Measurements from ENCODE around the gene RPL39.
A peak's percentile ranks its signal among the peaks of the same experiment; 100 is the strongest.
"Not testable (repeated sequence)": the region's sequence is repeated elsewhere in the genome, so short reads cannot be mapped to it uniquely, and the experiment has no call there.

RPL39 gene

DNA sequence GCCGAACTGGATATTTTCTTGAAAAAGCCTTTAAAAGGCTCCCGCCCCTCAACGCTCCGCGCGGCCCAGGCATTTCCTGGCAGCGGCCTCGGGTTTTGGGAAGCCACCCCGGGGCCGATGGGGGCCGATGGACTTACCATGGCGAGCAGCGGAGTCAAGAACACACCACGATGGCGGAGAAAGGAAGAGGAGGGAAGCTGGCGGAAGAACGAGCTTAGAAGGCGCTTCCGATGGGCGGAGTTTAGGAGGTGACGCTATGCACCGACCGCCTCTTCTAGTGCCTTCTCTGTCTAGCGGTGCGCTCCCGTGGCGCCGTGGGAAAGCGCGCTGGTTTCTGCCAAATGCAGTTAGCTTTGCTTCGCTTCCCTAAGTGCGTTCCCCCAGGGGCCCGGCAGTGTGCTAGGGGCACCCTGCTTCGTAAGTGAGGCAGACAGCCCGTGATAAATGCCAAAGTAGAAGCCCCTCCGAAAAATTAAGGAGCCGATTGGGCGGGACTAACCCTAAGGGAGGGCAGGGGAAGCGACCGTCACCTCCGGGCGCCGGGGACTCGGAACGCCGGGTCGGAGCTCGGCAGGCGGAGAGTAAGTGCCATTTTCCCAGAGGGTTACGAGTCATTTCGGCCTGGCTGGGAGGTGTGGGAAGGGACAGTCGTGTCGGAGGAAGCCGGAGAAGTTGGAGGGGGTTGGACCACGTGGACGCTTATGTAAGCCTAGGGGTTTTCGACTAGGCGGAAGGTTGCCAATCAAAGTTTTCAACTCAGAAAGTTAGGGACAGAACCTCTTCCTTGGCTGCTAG is at the start of gene RPL39:
Gene RPL39, minus strand, starts transcription at position 194 of the 795 bp plus-strand sequence. Its CDS starts 54 bp downstream, at position 140.
- peak; percentile 90 for DNase-seq (ENCODE audit: low spot score)

DNA sequence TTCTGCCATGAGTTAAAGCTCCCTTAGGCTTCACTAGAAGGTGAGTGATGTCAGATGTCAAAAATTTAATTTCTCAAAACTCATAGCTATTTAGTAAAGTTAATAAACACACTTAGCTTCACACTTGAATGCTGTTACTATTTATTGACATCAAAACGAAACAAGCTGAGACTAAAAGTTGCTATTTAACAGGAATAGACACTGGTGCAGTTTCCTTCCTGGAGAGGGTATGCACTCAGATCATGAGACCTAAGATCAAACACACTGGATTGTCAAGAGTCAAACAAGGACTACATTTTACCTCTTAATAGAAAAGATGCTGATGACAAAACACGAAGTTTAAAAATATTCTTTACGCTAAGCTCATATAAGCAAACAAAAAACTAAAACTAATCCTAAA is 42.5 kb upstream of the RPL39 start:
- no peak for DNase-seq (ENCODE audit: low spot score)

DNA sequence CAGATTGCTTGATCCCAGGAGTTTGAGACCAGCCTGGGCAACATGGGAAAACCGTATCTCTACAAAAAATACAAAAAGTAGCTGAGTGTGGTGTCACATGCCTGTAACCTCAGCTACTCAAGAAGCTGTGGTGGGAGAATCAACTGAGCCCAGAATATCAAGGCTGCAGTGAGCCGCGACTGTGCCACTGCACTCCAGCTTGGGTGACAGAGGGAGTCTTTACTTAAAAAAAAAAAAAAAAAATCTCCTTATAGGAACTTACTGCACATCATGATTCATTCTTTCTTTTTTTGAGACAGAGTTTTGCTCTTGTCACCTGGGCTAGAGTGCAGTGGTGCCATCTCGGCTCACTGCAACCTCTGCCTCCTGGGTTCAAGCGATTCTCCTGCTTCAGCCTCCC is 37.0 kb upstream of the RPL39 start:
- DNase-seq (ENCODE audit: low spot score), result no peak

DNA sequence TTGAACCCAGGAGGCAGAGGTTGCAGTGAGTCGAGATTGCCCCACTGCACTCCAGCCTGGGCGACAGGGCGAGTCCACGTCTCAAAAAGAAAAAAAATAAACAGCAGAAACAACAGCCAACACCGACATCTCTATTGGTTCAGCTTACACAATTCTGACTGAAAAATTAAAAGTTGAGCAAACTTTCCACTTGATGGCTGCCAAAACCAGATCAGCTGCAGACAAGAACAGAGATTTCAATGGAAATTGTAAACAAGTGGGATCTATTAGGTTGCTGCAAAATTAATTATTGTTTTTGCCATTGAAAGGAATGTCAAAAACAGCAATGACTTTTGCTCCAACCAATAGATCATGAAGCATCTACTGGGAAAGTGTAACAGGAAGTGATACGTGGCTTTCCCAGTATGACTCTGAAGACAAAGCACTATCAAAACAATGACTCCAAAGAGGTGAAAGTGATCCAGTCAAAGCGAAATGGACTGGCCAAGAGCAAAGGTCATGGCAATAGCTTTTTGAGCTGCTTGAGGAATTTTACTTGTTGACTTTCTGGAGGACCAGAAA is 35.0 kb upstream of the RPL39 start:
- peak; percentile 43 for DNase-seq (ENCODE audit: low spot score)

DNA sequence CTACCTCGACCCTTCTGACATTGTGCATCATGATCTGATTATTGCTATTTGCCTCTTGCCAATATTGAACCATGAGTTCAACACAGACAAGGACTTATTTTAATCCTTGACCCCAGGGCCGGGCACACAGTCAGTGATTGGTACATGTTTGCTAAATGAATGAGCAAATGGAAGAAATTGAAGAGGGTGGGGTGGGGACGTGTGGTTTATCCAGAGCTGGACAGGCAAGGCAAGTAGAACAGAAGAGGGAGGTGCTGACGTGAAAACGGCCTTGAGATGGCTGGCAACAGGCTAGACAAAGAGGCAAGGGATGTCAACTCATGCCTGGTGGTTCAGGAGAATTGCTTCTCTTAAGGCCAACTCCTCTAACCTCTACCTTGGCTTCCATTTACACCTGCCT is 32.8 kb upstream of the RPL39 start:
- DNase-seq (ENCODE audit: low spot score), result not testable (repeated sequence)

DNA sequence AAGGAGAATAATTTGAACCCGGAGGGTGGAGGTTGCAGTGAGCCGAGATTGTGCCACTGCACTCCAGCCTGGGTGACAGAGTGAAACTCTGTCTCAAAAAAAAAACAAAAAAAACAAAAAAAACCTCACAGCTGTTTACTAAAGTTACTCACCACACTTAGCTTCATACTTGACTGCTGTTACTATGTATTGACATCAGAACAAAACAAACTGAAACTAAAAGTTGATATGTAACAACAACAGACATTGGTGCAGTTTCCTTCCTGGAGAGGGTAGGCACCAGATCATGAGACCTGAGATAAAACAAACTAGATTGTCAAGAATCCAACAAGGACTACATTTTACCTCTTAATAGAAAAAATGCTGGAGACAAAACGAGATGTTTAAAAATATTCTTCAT is 30.3 kb upstream of the RPL39 start:
- DNase-seq (ENCODE audit: low spot score), result not testable (repeated sequence)

DNA sequence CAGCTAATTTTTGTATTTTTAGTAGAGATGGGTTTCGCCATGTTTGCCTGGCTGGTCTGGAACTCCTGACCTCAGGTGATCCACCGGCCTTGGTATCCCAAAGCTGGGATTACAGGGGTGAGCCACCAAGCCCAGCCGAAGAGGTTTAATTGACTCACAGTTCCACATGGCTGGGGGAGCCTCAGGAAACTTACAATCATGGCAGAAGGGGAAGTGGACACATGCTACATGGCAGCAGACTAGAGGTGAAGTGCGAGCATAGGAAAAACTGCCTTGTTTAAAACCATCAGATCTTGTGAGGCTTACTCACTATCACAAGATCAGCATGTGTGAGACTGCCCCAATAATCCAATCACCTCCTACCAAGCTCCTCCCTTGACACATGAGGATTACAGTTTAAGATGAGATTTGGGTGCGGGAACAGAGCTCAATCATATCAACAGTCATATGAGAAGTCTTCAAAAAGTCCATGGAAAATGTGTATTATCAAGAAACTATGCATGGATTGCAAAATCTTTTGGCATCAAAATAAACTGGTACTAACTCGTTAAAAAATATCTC is 25.8 kb upstream of the RPL39 start:
- no peak for DNase-seq (ENCODE audit: low spot score)

DNA sequence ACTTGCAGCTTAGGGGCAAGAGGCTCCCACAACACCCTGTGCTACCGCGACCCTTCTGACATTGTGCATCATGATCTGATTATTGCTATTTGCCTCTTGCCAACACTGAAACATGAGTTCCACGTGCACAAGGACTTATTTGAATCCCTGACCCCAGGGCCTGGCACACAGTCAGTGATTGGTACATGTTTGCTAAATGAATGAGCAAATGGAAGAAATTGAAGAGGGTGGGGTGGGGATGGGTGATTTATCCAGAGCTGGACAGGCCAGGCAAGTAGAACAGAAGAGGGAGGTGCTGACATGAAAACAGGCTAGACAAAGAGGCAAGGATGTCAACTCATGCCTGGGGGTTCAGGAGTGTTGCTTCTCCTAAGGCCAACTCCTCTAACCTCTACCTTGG is 24.9 kb upstream of the RPL39 start:
- DNase-seq (ENCODE audit: low spot score), result no peak

DNA sequence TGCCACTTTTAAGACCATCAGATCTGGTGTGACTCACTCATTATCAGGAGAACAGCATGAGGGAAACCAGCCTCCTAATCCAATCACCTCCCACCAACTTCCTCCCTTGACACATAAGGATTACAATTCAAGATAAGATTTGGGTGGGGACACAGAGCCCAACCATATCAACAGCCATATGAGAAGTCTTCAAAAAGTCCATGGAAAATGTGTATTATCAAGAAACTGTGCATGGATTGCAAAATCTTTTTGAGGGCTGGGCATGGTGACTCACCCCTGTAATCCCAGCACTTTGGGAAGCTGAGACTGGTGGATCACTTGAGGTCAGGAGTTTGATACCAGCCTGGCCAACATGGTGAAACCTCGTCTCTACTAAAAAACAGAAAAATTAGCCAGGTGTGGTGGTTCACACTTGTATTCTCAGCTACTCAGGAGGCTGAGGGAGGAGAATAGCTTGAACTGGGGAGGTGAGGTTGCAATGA is 17.8 kb upstream of the RPL39 start:
- no peak for DNase-seq (ENCODE audit: low spot score)

DNA sequence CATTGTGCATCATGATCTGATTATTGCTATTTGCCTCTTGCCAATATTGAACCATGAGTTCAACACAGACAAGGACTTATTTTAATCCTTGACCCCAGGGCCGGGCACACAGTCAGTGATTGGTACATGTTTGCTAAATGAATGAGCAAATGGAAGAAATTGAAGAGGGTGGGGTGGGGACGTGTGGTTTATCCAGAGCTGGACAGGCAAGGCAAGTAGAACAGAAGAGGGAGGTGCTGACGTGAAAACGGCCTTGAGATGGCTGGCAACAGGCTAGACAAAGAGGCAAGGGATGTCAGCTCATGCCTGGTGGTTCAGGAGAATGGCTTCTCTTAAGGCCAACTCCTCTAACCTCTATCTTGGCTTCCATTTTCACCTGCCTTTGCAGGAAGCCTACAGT is 17.0 kb upstream of the RPL39 start:
- not testable (repeated sequence) for DNase-seq (ENCODE audit: low spot score)

DNA sequence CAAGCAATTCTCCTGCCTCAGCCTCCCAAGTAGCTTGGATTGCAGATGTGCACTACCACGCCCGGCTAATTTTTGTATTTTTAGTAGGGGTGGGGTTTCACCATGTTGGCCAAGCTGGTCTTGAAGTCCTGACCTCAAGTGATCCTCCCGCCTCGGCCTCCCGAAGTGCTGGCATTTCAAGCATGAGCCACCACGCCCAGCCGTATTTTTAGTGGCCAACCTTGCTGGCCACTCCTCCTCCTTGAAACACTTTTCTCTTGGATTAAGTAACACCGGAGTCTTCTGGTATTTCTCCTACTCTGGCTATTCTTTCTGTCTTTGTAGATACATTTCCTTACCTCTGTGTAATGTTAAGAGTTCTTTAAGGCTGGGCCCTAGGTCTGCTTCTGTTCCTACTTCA is 11.1 kb upstream of the RPL39 start:
- no peak for DNase-seq (ENCODE audit: low spot score)

DNA sequence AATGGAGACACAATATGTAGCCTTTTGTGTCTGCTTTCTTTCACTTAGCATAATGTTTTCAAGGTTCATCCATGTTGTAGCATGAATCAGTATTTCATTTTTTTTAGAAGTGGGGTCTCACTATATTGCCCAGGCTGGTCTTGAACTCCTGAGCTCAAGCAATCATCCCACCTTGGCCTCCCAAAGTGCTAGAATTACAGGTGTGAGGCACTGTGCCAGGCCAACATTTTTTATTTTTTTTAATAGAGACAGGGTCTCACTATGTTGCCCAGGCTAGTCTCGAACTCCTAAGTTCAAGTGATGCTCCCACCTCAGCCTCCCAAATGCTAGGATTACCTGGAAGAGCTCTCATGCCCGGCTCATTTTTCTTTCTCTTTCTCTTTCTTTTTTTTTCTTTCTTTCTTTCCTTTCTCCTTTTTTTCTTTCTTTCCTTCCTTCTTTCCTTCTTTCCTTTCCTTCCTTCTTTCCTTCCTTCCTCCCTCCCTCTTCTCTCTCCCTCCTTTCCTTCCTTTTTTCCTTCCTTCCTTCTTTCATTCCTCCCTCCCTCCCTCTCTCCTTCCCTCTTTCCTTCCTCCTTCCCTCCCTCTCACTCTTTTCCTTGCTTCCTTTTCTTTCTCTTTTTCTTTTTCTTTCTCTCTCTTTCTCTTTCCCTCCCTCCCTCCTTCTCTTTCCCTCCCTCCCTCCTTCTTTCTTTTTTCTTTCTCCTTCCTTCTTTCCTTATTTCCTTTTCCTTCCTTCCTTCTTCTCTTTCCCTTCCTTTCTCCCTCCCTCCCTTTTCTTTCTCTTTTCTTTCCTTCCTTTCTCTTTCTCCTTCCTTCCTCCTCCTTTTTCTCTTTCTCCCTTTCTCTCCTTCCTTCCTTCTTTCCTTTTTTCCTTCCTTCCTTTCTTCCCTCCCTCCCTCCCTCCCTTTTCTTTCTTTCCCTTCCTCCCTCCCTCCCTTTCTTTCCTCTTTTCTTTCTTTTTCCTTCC is 10.1 kb upstream of the RPL39 start:
- DNase-seq (ENCODE audit: low spot score), result no peak

DNA sequence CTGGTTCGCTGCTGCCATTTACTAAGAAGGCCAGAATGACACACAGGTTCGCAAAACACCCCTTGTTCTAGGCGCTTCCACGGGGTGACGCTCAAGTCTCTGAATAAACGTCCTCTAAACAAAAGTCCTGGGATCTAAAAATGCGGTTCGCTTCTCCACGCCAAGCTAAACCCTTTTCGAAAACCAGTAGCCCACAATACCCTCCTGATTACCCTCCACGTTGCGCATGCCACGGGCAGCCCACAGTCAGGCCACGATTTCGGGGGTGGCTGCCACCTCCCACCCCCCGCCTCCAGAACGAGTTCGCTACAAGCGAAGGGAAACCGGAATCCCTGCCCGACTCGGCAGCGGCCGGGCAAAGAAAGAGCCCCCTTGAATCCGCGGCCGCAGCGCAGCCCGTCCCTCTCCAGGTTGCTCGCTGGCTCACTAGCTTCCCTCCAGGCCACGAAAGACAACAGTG is 423 bp downstream of the RPL39 start:
- DNase-seq (ENCODE audit: low spot score), result peak; percentile 68

DNA sequence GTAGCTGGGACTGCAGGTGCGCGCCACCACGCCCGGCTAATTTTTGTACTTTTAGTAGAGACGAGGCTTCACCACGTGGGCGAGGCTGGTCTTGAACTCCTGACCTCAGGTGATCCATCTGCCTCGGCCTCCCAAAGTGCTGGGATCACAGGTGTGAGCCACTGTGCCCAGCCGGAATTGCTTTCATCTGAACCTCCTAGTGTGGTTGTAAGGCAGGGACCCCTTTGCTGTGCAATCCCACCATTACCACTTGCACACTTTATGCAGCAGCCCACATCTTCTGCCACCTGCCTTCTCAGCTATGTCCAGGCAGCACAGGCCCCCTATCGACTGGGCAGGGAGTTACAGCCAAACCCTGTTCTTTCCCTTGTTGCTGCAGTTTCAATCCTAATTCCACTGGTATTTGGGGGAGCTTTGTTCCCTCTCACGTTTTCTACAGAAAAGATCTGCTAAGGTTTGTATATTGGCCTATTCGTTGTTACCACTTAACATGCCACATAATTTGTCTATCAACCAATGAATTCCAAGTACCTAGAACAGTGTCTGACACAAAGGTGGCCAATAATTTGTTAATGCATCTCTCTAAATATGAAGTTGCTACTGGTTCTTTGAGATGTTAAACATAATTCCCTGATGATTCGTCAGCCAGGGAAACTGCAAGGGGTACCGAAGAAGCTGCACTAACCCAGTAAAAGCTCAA is 6.5 kb downstream of the RPL39 start:
- peak; percentile 65 for DNase-seq (ENCODE audit: low spot score)

DNA sequence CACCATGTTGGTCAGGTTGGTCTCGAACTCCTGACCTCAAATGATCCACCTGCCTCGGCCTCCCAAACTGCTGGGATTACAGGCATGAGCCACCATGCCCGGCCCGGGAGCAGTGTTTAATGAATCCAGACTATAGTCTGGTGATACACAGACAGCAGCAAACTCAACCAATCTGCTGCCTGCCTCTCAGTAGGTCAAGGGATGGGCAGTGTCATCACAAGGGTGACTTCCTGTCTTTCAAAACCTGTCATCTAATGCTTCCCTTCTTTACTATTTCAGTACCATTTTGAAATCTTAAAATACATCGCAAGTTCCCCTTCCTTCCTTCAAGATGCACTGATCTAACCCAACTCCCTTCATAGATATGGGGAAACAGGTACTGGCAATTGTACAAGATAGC is 8.4 kb downstream of the RPL39 start:
- no peak for DNase-seq (ENCODE audit: low spot score)

DNA sequence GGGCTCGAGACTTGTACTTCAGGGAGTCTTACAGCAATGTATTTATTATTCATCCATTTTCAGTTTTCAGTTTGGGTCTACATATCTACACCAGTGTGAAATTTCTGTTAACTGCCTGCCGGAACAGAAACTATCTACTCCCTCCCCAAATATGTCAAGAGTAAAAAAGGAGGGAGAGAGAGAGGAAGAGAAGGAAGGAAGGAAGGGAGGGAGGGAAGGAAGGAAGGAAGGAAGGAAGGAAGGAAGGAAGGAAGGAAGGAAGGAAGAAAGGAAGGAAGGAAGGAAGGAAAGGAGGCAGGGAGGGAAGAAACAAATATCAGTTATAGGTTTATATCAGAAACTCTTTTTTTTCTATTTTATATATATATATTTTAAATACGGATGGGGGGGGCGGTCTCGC is 12.6 kb downstream of the RPL39 start:
- DNase-seq (ENCODE audit: low spot score), result no peak

DNA sequence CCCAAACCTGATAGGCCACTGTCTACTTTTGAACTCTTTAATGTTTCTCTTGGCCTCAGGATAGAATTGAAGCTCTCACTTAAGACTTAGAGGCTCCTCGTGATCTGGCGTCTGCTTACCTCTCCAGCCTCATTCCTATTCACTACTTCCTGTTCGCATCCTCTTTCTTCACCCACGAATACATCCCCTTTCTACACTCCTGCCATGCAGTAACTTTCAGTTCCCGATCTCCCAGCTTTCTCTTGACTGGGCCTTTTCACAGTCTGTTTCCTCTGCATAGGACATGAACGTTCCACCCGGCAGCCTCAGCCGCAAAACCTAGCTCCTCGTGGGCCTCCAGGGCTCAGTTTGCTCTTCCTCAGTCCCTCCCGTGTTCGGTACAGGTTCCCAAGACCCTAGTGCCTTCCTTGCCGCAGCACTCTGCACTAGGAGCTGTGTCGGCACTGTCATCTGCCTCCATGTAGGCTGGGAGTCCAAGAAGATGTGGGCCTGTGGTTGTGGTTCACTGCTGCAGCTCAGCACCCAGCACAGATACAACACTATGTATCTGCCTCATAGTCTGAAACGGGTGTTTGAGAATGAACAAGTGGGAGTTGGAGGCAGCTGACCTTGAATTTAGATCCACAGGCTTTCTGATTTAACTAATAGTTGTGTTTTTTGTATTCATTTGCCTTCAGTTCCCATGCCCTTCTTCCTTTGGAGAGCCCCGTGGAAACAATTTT is 15.8 kb downstream of the RPL39 start:
- DNase-seq (ENCODE audit: low spot score), result no peak

DNA sequence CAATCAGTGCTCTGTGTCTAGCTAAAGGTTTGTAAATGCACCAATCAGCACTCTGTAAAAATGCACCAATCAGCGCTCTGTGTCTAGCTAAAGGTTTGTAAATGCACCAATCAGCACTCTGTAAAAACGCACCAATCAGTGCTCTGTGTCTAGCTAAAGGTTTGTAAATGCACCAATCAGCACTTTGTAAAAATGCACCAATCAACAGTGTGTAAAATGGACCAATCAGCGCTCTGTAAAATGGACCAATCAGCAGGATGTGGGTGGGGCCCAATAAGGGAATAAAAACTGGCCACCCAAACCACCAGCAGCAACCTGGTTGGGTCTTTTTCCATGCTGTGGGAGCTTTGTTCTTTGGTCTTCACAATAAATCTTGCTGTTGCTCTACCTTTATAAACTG is 22.0 kb downstream of the RPL39 start:
- not testable (repeated sequence) for DNase-seq (ENCODE audit: low spot score)

DNA sequence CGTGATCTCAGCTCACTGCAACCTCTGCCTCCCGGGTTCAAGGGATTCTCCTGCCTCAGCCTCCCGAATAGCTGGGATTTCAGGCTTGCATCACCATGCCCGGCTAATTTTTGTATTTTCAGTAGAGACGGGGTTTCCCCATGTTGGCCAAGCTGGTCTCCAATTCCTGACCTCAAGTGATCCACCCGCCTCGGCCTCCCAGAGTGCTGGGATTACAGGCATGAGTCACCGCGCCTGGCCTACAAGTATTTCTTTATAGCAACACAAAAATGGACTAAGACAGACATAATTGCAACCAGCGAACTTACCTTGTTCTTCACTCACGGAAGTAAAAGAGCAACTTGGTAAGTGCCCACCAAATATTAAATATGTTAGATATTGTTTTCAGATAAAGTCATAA is 23.0 kb downstream of the RPL39 start:
- not testable (repeated sequence) for DNase-seq (ENCODE audit: low spot score)

DNA sequence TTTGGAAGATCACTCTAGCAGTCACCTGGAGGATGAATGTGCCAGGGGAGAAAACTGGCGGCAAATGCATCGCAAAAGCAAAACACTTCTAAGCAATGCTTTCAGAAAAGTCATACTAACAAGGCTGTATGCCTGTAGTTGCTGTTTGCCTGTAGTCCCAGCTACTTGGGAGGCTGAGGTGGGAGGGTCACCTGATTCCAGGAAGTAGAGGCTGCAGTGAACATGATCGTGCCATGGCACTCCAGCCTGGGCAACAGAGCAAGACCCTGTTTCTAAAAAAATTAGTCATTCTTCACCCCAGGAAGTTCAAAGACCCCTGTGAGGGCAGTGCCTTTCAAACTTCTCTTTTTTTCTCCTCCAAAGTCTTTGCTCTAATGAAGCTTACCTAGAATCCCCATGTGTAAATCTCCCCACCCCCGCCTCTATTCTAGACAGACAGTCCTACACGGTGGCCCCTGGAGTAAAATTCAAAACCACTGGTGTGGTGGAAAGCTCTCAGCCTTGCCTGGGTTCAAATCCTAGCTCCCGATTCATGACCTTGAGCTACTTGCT is 27.5 kb downstream of the RPL39 start:
- no peak for DNase-seq (ENCODE audit: low spot score)
